Heart left ventricle (tissue), 13 donors: ENCODE results near the gene IGHMBP2.

ENCODE experiments used
- POLR2A ChIP-seq, 2 donors: fragments of 450-650 bp; IDR thresholded peaks; one replicate each; pipeline ENCODE4 v1.6.1; 2017; ENCODE audit warnings: antibody characterized with exemption in 2 of 2, mild to moderate bottlenecking in 2 of 2, moderate library complexity in 2 of 2
- TF ChIP-seq, protein P1 (sequence below), 12 donors: fragments of 200-600 bp; sonication (generic) in 4 of 12; IDR thresholded peaks; one replicate each; pipeline versions ENCODE4 v1.5.0 to v1.8.0; 2018 to 2022; ENCODE audit warnings: antibody characterized with exemption in 12 of 12, mild to moderate bottlenecking in 5 of 12
- donor health status: ischemic (EF 13 %, LVEDD 7.1; RV severe dilation, severe dysfunction).
- donor health status: DM: no; HTN: yes; CAD: no.
- donor health status: DM: no; HTN: no; CAD: no.
- donor health status: ischemic (EF 25% LVEDD 6.9; RV normal size, moderate dysfunction).
- donor health status: ischemic (EF 25% LVEDD 5.7; RV mildly dilated, moderate dysfunction).
- donor health status: ischemic (EF 35%, LVEDD 5.7; RV mildly dilated, moderate dysfunction).
- donor health status: nonischemic (EF 11% LVEDD 7.7; RV severe dilation, severe dysfunction).
- donor health status: DM: yes; HTN: yes; CAD: no.
- donor health status: PGD.
- donor health status: ischemic (EF 29% LVEDD 5.4; RV normal size, mild dysfunction).
- donor health status: nonischemic (EF 23%, LVEDD 6.1; RV moderate dilation, normal function).

DNA sequence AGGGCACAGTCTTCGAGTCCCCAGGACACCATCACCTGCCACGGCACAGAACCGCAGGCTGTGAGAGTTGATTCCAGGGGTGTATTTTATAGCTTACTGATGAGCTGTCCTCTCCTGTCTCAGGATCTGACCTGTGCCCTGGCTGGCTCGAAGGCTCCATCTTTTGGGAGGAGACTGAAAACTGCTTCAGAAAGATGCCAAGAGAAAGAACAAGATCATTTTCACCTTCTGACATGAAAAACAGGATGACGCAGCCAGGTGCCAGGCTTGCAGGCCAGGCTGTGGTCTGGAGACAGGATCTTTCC lies 74.9 kb downstream of the IGHMBP2 start:
- TF ChIP-seq, protein P1, sequence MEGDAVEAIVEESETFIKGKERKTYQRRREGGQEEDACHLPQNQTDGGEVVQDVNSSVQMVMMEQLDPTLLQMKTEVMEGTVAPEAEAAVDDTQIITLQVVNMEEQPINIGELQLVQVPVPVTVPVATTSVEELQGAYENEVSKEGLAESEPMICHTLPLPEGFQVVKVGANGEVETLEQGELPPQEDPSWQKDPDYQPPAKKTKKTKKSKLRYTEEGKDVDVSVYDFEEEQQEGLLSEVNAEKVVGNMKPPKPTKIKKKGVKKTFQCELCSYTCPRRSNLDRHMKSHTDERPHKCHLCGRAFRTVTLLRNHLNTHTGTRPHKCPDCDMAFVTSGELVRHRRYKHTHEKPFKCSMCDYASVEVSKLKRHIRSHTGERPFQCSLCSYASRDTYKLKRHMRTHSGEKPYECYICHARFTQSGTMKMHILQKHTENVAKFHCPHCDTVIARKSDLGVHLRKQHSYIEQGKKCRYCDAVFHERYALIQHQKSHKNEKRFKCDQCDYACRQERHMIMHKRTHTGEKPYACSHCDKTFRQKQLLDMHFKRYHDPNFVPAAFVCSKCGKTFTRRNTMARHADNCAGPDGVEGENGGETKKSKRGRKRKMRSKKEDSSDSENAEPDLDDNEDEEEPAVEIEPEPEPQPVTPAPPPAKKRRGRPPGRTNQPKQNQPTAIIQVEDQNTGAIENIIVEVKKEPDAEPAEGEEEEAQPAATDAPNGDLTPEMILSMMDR (IDR thresholded peaks at IDR 0.05), result no peak
- no peak for TF ChIP-seq POLR2A (IDR thresholded peaks at IDR 0.05)
